HG02973 (cell line): ENCODE data around the gene PIK3R3.
"Not testable (repeated sequence)": the region's sequence is repeated elsewhere in the genome, so short reads cannot be mapped to it uniquely, and the experiment has no call there.

Experiments
- ATAC-seq: cut with Tn5 transposase; IDR thresholded peaks from one replicate; pipeline ENCODE4 v1.9.1; 2021; ENCODE audit warnings: moderate library complexity; ENCODE audit not compliant: unreplicated experiment

PIK3R3 gene

GRCh38 chr1:46070164-46070814, 62.1 kb downstream of the PIK3R3 start:
- ATAC-seq, result no peak

GRCh38 chr1:46068525-46068924, 63.9 kb downstream of the PIK3R3 start:
- no peak for ATAC-seq

GRCh38 chr1:46067652-46068051, 64.8 kb downstream of the PIK3R3 start:
- no peak for ATAC-seq

GRCh38 chr1:46065405-46065804, 67.0 kb downstream of the PIK3R3 start:
- no peak for ATAC-seq

- ATAC-seq, result no peak
Observed at GRCh38 chr1:46064708-46065107, 67.7 kb downstream of the PIK3R3 start.

GRCh38 chr1:46062651-46063319, 69.6 kb downstream of the PIK3R3 start:
- no peak for ATAC-seq

- ATAC-seq, result no peak
Observed at GRCh38 chr1:46061146-46061545, 71.3 kb downstream of the PIK3R3 start.

GRCh38 chr1:46058936-46059335, 73.5 kb downstream of the PIK3R3 start:
- ATAC-seq, result no peak

- ATAC-seq, result no peak
Observed at GRCh38 chr1:46057781-46058180, 74.6 kb downstream of the PIK3R3 start.

- not testable (repeated sequence) for ATAC-seq
Observed at GRCh38 chr1:46057215-46057614, 75.2 kb downstream of the PIK3R3 start.

- ATAC-seq, result no peak
Observed at GRCh38 chr1:46056325-46056724, 76.1 kb downstream of the PIK3R3 start.

- no peak for ATAC-seq
Observed at GRCh38 chr1:46053734-46054133, 78.7 kb downstream of the PIK3R3 start.

GRCh38 chr1:46044116-46044515, 88.3 kb downstream of the PIK3R3 start:
- no peak for ATAC-seq

GRCh38 chr1:46043458-46044017, 88.9 kb downstream of the PIK3R3 start:
- ATAC-seq, result peak; percentile 62

GRCh38 chr1:46041974-46042373, 90.5 kb downstream of the PIK3R3 start:
- no peak for ATAC-seq

GRCh38 chr1:46041551-46041950, 90.9 kb downstream of the PIK3R3 start:
- no peak for ATAC-seq

- no peak for ATAC-seq
Observed at GRCh38 chr1:46039571-46040052, 92.8 kb downstream of the PIK3R3 start.

- no peak for ATAC-seq
Observed at GRCh38 chr1:46036894-46037839, 95.3 kb downstream of the PIK3R3 start.

- ATAC-seq, result no peak
Observed at GRCh38 chr1:46034601-46035516, 97.6 kb downstream of the PIK3R3 start.
